ENCODE results near the gene ZBTB44. TPM values are rescaled to one million over a fixed set of nuclear protein-coding genes. Genes with fewer than 3 reads are reported as not detected.

ZBTB44 gene
- total RNA-seq, 2 donors from 2014 or later = 66.1 to 69.2 TPM

DNA sequence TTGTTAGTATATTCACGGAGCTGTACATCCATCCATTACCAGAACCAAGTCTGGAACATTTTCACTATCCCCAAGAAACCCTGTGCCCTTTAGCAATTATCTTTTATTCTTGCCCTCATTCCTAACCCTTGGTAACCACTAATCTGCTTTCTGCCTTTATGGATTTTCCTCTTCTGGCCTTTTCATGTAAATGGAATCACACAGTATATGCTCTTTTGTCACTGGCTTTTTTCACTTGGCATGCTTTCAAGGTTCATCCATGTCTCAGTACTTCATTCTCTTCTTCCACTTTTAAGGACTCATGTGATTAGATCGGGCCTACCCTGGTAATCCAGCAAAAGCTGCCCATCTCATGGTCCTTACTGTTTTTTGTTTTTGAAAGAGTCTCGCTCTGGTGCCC, 11.0 kb upstream of the ZBTB44 start:
- H3K27ac ChIP-seq (ENCODE audit: low read depth, low read length) = no peak overlapping the region
- H3K9me3 Mint-ChIP-seq = peaks cover 17% of the 10 kb centered on the region
- no peak overlapping the region for H3K27ac Mint-ChIP-seq
- peaks cover 11% of the 10 kb centered on the region for H3K4me1 ChIP-seq (ENCODE audit: control insufficient read depth, insufficient read depth, low read length)
- TF ChIP-seq, protein P1, sequence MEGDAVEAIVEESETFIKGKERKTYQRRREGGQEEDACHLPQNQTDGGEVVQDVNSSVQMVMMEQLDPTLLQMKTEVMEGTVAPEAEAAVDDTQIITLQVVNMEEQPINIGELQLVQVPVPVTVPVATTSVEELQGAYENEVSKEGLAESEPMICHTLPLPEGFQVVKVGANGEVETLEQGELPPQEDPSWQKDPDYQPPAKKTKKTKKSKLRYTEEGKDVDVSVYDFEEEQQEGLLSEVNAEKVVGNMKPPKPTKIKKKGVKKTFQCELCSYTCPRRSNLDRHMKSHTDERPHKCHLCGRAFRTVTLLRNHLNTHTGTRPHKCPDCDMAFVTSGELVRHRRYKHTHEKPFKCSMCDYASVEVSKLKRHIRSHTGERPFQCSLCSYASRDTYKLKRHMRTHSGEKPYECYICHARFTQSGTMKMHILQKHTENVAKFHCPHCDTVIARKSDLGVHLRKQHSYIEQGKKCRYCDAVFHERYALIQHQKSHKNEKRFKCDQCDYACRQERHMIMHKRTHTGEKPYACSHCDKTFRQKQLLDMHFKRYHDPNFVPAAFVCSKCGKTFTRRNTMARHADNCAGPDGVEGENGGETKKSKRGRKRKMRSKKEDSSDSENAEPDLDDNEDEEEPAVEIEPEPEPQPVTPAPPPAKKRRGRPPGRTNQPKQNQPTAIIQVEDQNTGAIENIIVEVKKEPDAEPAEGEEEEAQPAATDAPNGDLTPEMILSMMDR (conservative IDR thresholded peaks at IDR 0.05) = no peak
- H3K36me3 Mint-ChIP-seq (ENCODE audit: low read depth) = no peaks in the 10 kb centered on the region
- no peak overlapping the region for H3K4me3 Mint-ChIP-seq
- 88 to 95% methylated on average over 2 to 3 of the region's 3 CpGs for WGBS, 2 experiments (ENCODE audit: insufficient coverage in 1 of 2, insufficient read length in 1 of 2)
- no peaks in the 10 kb centered on the region for H3K27me3 Mint-ChIP-seq (ENCODE audit: insufficient read depth)
- no peaks in the 10 kb centered on the region for H3K36me3 ChIP-seq (ENCODE audit: control insufficient read depth, insufficient read depth, low read length)
- peaks cover 12% of the 10 kb centered on the region for H3K4me1 Mint-ChIP-seq
- H3K27me3 ChIP-seq (ENCODE audit: control insufficient read depth, insufficient read depth, low read length, poor library complexity, severe bottlenecking) = no peaks in the 10 kb centered on the region
- H3K4me3 ChIP-seq (ENCODE audit: low read length) = no peak overlapping the region
- DNase-seq = no peak
- peaks cover 23% of the 10 kb centered on the region for H3K9me3 ChIP-seq (ENCODE audit: control insufficient read depth, low read length)
- H3K9ac ChIP-seq (ENCODE audit: extremely low read depth, low read length, poor library complexity, severe bottlenecking) = no peak overlapping the region

DNA sequence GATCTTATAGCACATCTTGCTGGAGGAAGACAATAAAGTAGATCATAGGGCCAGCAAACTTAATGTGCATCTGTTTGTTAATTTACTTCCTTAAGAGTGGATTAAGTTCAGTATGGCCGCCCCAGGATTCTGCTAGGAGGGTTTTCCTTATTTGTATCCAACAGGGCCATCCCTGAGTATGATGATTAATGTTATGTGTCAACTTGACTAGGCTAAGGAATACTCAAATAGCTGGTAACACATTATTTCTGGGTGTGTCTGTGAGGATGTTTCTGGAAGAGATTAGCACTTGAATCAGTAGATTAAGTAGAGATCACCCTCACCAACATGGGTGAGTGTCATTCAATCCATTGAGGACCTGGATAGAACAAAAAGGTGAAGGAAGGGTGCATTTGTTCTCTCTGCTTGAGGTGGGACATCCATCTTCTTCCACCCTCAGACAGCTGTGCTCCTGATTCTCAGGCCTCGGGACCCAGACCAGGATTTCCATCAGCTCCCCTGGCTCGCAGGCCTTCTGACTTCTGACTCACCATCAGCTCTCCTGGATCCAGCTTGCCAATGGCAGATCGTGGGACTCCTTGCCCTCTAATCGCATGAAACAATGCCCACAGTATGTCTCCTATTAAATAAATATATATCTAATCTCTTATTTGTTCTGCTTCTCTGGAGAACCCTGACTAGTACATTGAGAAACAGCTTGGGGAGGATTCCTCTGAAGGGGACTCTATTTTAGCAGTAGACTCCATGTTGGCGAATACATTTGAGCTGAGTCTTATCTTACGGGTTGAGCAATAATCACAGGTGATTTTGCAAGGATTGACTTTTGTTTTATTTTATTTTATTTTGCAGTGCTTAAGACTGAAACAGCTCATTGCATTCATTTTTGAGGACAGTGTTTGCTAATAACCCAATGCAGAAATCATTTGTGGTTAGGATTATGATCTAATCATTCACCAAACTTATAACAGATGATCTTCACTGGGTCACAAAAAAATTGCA, 9.0 kb upstream of the ZBTB44 start:
- H3K4me1 ChIP-seq (ENCODE audit: control insufficient read depth, insufficient read depth, low read length) = no peaks in the 10 kb centered on the region
- peaks cover 30% of the 10 kb centered on the region for H3K9me3 Mint-ChIP-seq
- no peak overlapping the region for H3K27ac Mint-ChIP-seq
- H3K36me3 ChIP-seq (ENCODE audit: control insufficient read depth, insufficient read depth, low read length) = no peaks in the 10 kb centered on the region
- 93 to 96% methylated on average over 3 to 7 of the region's 7 CpGs for WGBS, 2 experiments (ENCODE audit: insufficient coverage in 1 of 2, insufficient read length in 1 of 2)
- no peaks in the 10 kb centered on the region for H3K27me3 ChIP-seq (ENCODE audit: control insufficient read depth, insufficient read depth, low read length, poor library complexity, severe bottlenecking)
- TF ChIP-seq, protein P1 (conservative IDR thresholded peaks at IDR 0.05) = no peak
- no peaks in the 10 kb centered on the region for H3K36me3 Mint-ChIP-seq (ENCODE audit: low read depth)
- no peak overlapping the region for H3K9ac ChIP-seq (ENCODE audit: extremely low read depth, low read length, poor library complexity, severe bottlenecking)
- H3K27me3 Mint-ChIP-seq (ENCODE audit: insufficient read depth) = no peaks in the 10 kb centered on the region
- H3K9me3 ChIP-seq (ENCODE audit: control insufficient read depth, low read length) = peaks cover 36% of the 10 kb centered on the region
- no peak overlapping the region for H3K4me3 ChIP-seq (ENCODE audit: low read length)
- no peaks in the 10 kb centered on the region for H3K4me1 Mint-ChIP-seq
- H3K4me3 Mint-ChIP-seq = no peak overlapping the region
- no peak overlapping the region for H3K27ac ChIP-seq (ENCODE audit: low read depth, low read length)
- DNase-seq = peak; percentile 45

DNA sequence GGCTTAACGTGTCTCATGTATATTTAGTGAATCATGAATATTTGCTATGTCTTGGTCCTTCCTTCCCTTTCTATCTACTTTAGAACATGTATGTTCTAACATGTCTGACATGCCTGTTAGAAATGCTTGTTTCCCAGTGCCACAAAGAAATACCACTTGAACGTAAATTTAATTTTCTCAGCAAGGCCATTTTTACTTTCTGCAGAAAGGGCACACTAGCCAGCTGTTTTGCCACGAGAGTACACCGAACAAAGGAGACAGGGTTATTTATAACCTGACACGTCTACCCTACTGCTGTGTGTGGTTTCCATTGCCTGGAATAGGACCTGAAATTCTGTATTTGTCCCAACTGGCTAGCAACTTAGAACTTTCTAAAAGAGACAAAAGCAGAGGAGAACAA, 7.4 kb upstream of the ZBTB44 start:
- H3K36me3 ChIP-seq (ENCODE audit: control insufficient read depth, insufficient read depth, low read length) = no peaks in the 10 kb centered on the region
- no peak for DNase-seq
- Mint-ChIP-seq H3K27ac (no peak overlapping the region), H3K36me3 (ENCODE audit: low read depth) (no peaks in the 10 kb centered on the region), H3K4me3 (no peak overlapping the region), H3K9me3 (peaks cover 30% of the 10 kb centered on the region), H3K4me1 (peaks cover 10% of the 10 kb centered on the region), H3K27me3 (ENCODE audit: insufficient read depth) (no peaks in the 10 kb centered on the region)
- peaks cover 36% of the 10 kb centered on the region for H3K9me3 ChIP-seq (ENCODE audit: control insufficient read depth, low read length)
- H3K4me3 ChIP-seq (ENCODE audit: low read length) = no peak overlapping the region
- 95 to 97% methylated on average over 5 of the region's 5 CpGs for WGBS, 2 experiments (ENCODE audit: insufficient coverage in 1 of 2, insufficient read length in 1 of 2)
- no peaks in the 10 kb centered on the region for H3K4me1 ChIP-seq (ENCODE audit: control insufficient read depth, insufficient read depth, low read length)
- no peaks in the 10 kb centered on the region for H3K27me3 ChIP-seq (ENCODE audit: control insufficient read depth, insufficient read depth, low read length, poor library complexity, severe bottlenecking)
- H3K9ac ChIP-seq (ENCODE audit: extremely low read depth, low read length, poor library complexity, severe bottlenecking) = no peak overlapping the region
- H3K27ac ChIP-seq (ENCODE audit: low read depth, low read length) = no peak overlapping the region
- TF ChIP-seq, protein P1 (conservative IDR thresholded peaks at IDR 0.05) = no peak
